ENCODE data around the gene PAX5.

DNA sequence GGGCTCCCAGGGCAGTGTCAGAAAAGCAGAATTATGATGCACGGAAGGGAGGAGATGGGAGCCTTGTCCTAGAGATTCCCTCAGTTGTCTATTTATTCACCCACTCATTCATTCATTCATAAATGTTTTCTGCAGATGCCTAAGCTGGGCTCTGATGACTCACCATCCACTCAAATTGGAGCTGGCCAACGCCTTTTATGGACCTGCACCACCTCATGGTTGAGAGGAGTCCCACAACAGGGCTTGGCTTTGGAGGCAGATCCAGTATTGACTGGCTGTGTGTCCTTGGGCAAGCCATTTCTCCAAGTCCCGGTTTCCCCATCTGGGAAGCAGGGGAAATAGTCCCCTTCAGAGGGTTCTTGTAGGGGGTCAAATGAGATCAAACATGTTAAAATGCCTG, 233.6 kb downstream of the PAX5 start:
- TF ChIP-seq POLR2A (IDR thresholded peaks at IDR 0.05), result no peak
- TF ChIP-seq, protein P1, sequence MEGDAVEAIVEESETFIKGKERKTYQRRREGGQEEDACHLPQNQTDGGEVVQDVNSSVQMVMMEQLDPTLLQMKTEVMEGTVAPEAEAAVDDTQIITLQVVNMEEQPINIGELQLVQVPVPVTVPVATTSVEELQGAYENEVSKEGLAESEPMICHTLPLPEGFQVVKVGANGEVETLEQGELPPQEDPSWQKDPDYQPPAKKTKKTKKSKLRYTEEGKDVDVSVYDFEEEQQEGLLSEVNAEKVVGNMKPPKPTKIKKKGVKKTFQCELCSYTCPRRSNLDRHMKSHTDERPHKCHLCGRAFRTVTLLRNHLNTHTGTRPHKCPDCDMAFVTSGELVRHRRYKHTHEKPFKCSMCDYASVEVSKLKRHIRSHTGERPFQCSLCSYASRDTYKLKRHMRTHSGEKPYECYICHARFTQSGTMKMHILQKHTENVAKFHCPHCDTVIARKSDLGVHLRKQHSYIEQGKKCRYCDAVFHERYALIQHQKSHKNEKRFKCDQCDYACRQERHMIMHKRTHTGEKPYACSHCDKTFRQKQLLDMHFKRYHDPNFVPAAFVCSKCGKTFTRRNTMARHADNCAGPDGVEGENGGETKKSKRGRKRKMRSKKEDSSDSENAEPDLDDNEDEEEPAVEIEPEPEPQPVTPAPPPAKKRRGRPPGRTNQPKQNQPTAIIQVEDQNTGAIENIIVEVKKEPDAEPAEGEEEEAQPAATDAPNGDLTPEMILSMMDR (IDR thresholded peaks at IDR 0.05), result no peak
